VCaP (cell line): ENCODE measurements around the gene JADE2.
"Not testable (repeated sequence)": the region's sequence is repeated elsewhere in the genome, so short reads cannot be mapped to it uniquely, and the experiment has no call there.

ENCODE experiments used
- H3K27ac ChIP-seq: fragments of 450-650 bp; 2 replicates; pipeline ENCODE4 v1.5.1; 2017
- TF ChIP-seq, protein P1 (sequence below): fragments of 450-650 bp; conservative IDR thresholded peaks from 2 replicates; pipeline ENCODE4 v1.5.1; 2017; ENCODE audit warnings: mild to moderate bottlenecking, moderate library complexity

JADE2 gene

GRCh38 chr5:134491841-134492442, 33.5 kb upstream of the JADE2 start:
- TF ChIP-seq, protein P1, sequence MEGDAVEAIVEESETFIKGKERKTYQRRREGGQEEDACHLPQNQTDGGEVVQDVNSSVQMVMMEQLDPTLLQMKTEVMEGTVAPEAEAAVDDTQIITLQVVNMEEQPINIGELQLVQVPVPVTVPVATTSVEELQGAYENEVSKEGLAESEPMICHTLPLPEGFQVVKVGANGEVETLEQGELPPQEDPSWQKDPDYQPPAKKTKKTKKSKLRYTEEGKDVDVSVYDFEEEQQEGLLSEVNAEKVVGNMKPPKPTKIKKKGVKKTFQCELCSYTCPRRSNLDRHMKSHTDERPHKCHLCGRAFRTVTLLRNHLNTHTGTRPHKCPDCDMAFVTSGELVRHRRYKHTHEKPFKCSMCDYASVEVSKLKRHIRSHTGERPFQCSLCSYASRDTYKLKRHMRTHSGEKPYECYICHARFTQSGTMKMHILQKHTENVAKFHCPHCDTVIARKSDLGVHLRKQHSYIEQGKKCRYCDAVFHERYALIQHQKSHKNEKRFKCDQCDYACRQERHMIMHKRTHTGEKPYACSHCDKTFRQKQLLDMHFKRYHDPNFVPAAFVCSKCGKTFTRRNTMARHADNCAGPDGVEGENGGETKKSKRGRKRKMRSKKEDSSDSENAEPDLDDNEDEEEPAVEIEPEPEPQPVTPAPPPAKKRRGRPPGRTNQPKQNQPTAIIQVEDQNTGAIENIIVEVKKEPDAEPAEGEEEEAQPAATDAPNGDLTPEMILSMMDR: no peak
- no peak overlapping the region for H3K27ac ChIP-seq

DNA sequence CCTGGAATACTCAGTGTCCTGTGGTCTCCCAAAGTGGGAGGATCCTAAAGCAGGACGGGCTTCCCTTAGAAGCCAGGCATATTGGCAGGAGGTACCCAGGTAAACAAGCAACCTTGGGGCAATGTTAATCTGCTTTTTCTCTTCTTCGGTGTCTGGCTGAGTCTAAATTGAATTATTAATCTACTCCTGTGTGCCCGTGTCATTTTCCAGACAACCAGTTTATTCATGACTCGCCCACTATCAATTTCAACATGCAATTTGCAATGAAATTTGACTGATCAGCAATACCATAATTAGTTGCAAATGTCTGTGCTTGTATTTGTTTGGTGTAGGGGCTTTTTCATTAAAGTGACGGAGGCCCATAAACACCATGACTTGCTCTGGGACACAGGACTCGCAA, 32.9 kb upstream of the JADE2 start:
- H3K27ac ChIP-seq: no peak overlapping the region
- TF ChIP-seq, protein P1: no peak

- TF ChIP-seq, protein P1: no peak
- no peak overlapping the region for H3K27ac ChIP-seq
Measured at GRCh38 chr5:134493461-134494055, 31.9 kb upstream of the JADE2 start.

DNA sequence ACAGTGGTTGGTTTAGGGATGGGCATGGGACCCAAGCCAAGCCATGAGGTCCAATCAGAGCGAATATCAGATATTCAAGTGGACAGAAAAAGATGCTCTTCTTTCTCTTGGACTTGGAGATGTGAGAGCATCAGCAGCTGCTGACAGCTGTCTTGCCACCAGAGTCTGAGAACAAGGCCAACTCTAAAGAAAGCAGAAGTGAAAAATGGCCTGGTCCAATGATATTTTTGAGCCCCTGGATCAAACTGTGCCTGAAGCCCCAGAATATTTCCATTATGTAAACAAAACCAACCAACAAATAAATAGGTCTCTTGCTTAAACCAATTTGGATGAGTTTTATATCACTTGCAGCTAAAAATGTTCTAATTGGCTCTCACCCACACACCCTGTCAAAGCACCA, 30.7 kb upstream of the JADE2 start:
- H3K27ac ChIP-seq: no peak overlapping the region
- TF ChIP-seq, protein P1: no peak

DNA sequence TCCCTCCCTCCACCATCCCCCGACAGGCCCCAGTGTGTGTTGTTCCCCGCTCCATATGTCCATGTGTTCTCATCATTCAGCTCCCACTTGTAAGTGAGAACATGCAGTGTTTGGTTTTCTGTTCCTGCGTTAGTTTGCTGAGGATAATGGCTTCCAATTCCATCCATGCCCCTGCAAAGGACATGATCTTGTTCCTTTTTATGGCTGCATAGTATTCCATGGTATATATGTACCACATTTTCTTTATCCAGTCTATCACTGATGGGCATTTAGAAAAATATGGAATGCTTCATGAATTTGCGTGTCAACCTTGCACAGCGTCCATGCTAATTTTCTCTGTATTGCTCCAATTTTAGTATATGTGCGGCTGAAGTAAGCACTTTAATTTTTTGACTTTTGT, 25.6 kb upstream of the JADE2 start:
- not testable (repeated sequence) for H3K27ac ChIP-seq

- TF ChIP-seq, protein P1: no peak
- no peak overlapping the region for H3K27ac ChIP-seq
Measured at GRCh38 chr5:134500699-134501430, 24.6 kb upstream of the JADE2 start.

GRCh38 chr5:134502259-134502658, 23.2 kb upstream of the JADE2 start:
- H3K27ac ChIP-seq: no peak overlapping the region
- TF ChIP-seq, protein P1: no peak
